Measurements from ENCODE around the gene DCN.

DNA sequence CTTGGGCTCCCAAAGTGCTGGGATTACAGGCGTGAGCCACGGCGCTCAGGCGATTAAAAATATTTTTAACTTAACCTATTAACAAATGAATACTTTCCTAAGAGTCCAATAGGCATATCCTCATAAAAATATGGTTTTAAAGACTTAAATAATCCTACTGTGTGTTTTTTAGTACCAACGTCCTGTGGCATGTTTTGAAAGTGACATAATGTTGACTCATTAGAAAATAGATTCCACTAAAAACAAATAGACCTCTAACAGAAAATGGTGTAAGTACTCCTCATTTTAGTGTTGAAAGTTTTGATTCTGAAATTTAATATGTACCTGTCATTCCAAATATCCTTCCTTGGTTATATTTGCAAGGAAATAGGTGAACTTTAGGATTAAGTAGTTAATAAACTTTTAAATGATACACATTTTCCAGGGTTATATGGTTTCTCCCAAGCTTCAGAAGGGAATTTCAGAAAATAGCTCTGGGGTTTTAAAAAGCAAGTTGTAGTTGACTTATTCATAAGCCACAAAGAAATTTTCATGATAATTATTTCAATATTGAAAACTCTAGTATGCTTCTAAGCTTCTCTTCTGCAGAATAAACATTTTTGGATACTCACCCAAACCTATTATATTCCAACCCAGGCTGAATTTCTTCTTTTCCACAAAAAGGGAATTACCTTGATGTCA lies 59.2 kb downstream of the DCN start:
- TF ChIP-seq, protein P1, sequence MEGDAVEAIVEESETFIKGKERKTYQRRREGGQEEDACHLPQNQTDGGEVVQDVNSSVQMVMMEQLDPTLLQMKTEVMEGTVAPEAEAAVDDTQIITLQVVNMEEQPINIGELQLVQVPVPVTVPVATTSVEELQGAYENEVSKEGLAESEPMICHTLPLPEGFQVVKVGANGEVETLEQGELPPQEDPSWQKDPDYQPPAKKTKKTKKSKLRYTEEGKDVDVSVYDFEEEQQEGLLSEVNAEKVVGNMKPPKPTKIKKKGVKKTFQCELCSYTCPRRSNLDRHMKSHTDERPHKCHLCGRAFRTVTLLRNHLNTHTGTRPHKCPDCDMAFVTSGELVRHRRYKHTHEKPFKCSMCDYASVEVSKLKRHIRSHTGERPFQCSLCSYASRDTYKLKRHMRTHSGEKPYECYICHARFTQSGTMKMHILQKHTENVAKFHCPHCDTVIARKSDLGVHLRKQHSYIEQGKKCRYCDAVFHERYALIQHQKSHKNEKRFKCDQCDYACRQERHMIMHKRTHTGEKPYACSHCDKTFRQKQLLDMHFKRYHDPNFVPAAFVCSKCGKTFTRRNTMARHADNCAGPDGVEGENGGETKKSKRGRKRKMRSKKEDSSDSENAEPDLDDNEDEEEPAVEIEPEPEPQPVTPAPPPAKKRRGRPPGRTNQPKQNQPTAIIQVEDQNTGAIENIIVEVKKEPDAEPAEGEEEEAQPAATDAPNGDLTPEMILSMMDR (IDR thresholded peaks at IDR 0.05): no peak
- no peak for TF ChIP-seq POLR2AphosphoS5 (IDR thresholded peaks at IDR 0.05)
